Stimulated activated CD4-positive, alpha-beta T cell treated with anti-CD3 and anti-CD28 coated beads, Interleukin-1b, Interleukin-23, amount 100 ng/mL, for 48 hours (primary cell): ENCODE data around the gene TYW1.
"Not testable (repeated sequence)": the region's sequence is repeated elsewhere in the genome, so short reads cannot be mapped to it uniquely, and the experiment has no call there.

Source experiments
- DNase-seq: peaks from one replicate; pipeline ENCODE4 v3.0.0-alpha.2; 2020

TYW1 gene

GRCh38 chr7:67259363-67259762, 262.7 kb downstream of the TYW1 start:
- DNase-seq = not testable (repeated sequence)

DNA sequence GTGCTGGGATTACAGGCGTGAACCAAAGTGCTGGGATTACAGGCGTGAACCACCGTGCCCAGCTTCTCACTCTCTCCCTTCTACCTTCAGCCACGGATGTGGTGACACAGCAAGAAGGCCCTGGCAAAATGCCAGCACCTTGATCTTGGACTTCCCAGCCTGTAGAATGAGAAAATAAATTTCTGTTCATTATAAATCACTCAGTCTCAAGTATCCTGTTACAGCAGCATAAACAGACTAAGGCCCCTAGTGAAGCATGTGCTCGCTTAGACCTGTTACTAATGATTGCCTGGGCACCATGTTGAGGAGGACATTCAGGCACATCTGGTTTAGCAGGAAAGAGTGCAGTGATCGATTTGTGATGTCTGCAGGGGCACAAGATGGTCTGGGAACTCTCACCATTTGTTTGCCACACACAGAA, 263.5 kb downstream of the TYW1 start:
- peak; percentile 4 for DNase-seq

GRCh38 chr7:67264000-67264399, 267.4 kb downstream of the TYW1 start:
- not testable (repeated sequence) for DNase-seq

DNA sequence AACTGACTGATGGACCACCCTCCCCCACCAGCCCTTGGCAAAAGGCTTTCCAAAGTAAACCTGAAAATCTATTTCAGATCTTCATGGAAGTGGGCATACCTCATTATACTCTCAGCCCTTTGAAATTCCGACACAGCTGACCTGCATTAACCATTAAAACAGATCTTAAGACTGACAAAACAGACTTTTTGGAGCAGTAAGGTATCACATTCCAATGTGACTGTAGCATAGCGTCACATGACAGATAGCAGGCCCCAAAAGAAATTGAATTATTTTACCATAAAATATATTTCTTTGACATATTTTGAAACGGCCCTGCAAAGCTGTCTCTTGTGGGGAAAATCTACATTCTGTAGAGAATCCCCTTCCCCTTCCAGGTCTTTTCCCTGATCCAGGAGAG, 269.4 kb downstream of the TYW1 start:
- DNase-seq = not testable (repeated sequence)

GRCh38 chr7:67267914-67268313, 271.3 kb downstream of the TYW1 start:
- DNase-seq = no peak

DNA sequence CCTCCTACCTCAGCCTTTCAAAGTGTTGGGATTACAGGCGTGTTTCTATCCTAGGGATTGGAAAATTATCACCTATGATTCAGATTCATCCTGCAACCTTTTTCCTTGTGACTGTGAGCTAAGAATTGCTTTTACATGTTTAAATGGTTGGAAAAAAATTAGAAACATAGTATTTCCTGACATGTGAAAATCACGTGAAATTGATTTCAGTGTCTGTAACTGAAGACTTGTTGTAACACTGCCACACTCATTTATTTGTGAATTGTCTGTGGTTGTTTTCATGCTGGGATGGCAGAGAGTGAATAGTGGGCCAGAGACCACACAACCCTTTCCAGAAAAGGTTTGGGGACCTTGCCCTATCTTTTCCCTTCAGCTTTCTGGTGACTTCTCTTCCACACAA, 273.3 kb downstream of the TYW1 start:
- not testable (repeated sequence) for DNase-seq
